Measurements from ENCODE around the gene CACUL1. TPM values are rescaled to one million over a fixed set of nuclear protein-coding genes. Genes with fewer than 3 reads are reported as not detected.

Gene CACUL1
- total and polyA plus RNA-seq, 9 of the 15 experiments (the other 6 are each of a cell fraction or from before 2014, with no cell fraction given), result 4.5 to 17.1 (median 13.5) TPM

GRCh38 chr10:118670472-118671124 lies 84.2 kb downstream of the CACUL1 start (continued):
- no peak for TF ChIP-seq RAD51 (IDR thresholded peaks at IDR 0.05; ENCODE audit: borderline replicate concordance, low read depth)

- H3K4me1 ChIP-seq (replicated peaks in 1 of 2; ENCODE audit: control insufficient read depth in 2 of 2, insufficient read depth in 2 of 2, low read length in 2 of 2), result peaks cover 0 to 3% of the 10 kb centered on the region in 2 experiments; a peak in 2 of 5 replicates
- FAIRE-seq (no peak), DNase-seq (ENCODE audit: extremely low read depth in 1 of 4, low spot score in 3 of 4) (no peak), ATAC-seq (no peak)
- no peak overlapping the region for H3K4me2 ChIP-seq (ENCODE audit: insufficient read depth, low read length)
- CTCF ChIA-PET (ENCODE audit: low intra/inter-chr PET ratio), result no interaction called here
- H2AFZ ChIP-seq (ENCODE audit: low read depth, low read length), result no peak overlapping the region
- POLR2A ChIA-PET, result interaction anchor here (0.9 kb wide), 1 partner anchor 29 kb away, joined by 4 read pairs; no protein-coding TSS in a partner anchor
- no TSS peak for BruUV-seq (replicated peaks)
- H3K79me2 ChIP-seq (ENCODE audit: control insufficient read depth, insufficient read depth, low read length), result no peaks in the 10 kb centered on the region
- no peaks in the 10 kb centered on the region for H3K9me3 ChIP-seq (replicated peaks; ENCODE audit: control insufficient read depth, insufficient read depth, low read depth, low read length)
- H3K9me1 ChIP-seq (ENCODE audit: control insufficient read depth, insufficient read depth, low read length), result no peaks in the 10 kb centered on the region
- intact Hi-C loops (cut with micrococcal nuclease) (no loop called here), in situ Hi-C loops (cut with MboI) (no loop called here)
- no peak overlapping the region for H3K9ac ChIP-seq (ENCODE audit: insufficient read depth in 1 of 2, low read depth in 2 of 2, low read length in 2 of 2)
- TF ChIP-seq ZNF592 (IDR thresholded peaks at IDR 0.05) (no peak), KLF10 (CRISPR knock-in tag; IDR thresholded peaks at IDR 0.05) (no peak), NUFIP1 (IDR thresholded peaks at IDR 0.05; ENCODE audit: partially characterized antibody) (no peak), TAF9B (IDR thresholded peaks at IDR 0.05; ENCODE audit: partially characterized antibody) (no peak), CLOCK (CRISPR knock-in tag; IDR thresholded peaks at IDR 0.05; ENCODE audit: borderline replicate concordance) (no peak), ZNF57 (CRISPR knock-in tag; IDR thresholded peaks at IDR 0.05) (no peak), CHCHD3 (CRISPR knock-in tag; IDR thresholded peaks at IDR 0.05) (no peak), ZNF124 (CRISPR knock-in tag; IDR thresholded peaks at IDR 0.05) (no peak), HEY1 (CRISPR knock-in tag; IDR thresholded peaks at IDR 0.05; ENCODE audit: borderline replicate concordance) (no peak), DIDO1 (tag; IDR thresholded peaks at IDR 0.05; ENCODE audit: low read depth) (no peak), DNMT1 (IDR thresholded peaks at IDR 0.05) (no peak), HDAC1 (IDR thresholded peaks at IDR 0.05) (no peak)
- no peaks in the 10 kb centered on the region for H3K27me3 ChIP-seq (ENCODE audit: control insufficient read depth in 2 of 2, insufficient read depth in 2 of 2, low read length in 2 of 2)
- 61% methylated on average over 3 of the region's 3 CpGs for WGBS (ENCODE audit: insufficient coverage, low coverage, missing lambda C conversion rate)
- no peaks in the 10 kb centered on the region for H4K20me1 ChIP-seq (replicated peaks; ENCODE audit: control insufficient read depth, insufficient read depth, low read length)
- H3K27ac ChIP-seq (ENCODE audit: extremely low read depth, low read depth, low read length), result no peak overlapping the region
- H3K36me3 ChIP-seq (ENCODE audit: control insufficient read depth, insufficient read depth, low read length), result peaks cover 2% of the 10 kb centered on the region; the same call in 1 of the 3 replicates
- no peak overlapping the region for H3K4me3 ChIP-seq
These were observed 84.9 kb downstream of the CACUL1 start for GRCh38 chr10:118669835-118670234.

Data from K562 (cell line).